GM12865 (cell line): ENCODE results near the gene TSPAN9.

ENCODE experiments used
- DNase-seq: peaks from one replicate; pipeline ENCODE4 v3.0.0; 2010; ENCODE audit warnings: low read depth
- H3K4me3 ChIP-seq: 2 replicates; pipeline ENCODE4 v1.5.1; 2011; ENCODE audit warnings: mild to moderate bottlenecking, low read depth, low read length, control low read depth
- CTCF ChIP-seq: IDR thresholded peaks from 2 replicates; pipeline ENCODE4 v1.5.1; 2011; ENCODE audit warnings: low read length, control low read depth, low read depth, inconsistent platforms; ENCODE audit not compliant: insufficient read depth; ENCODE audit errors: missing control alignments

TSPAN9 gene

DNA sequence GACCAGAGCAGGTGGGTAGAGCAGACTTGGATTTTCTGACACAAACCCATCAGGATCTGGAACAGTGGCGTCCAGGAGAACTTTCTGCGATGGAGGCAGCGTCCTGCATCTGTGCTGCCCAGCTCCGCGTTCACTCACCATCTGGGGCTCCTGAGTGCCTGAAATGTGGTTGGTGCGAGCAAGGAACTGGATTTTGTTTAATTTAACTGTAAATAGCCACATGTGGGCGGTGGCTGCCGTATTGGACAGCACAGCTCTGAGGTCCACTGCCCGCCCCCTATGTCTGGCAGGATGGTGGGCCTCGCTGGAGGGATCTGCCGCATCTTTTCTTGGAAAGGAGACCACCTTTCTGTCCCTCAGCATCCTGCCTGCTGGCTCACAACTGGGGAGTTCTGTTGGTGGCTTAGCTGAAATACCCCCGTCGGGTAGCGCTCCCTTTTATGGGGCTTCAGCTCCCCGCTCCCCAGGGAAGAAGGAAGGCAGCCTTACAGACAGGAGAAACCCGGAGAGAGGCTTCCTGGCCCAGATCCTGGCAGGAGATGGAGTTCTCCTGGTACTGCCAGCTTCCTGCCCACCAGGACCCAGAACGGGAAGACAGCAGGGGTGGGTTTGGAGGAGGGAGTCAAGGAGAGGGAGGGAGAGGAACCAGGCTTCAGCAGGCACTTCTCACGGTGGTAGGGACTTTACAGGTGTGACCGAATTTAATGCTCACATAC lies 228.9 kb downstream of the TSPAN9 start:
- no peak for TF ChIP-seq CTCF
- no peak for DNase-seq
- H3K4me3 ChIP-seq, result no peak overlapping the region

- H3K4me3 ChIP-seq, result no peak overlapping the region
- no peak for TF ChIP-seq CTCF
- no peak for DNase-seq
Observed at GRCh38 chr12:3307389-3307788, 230.2 kb downstream of the TSPAN9 start.

- no peak for DNase-seq
- no peak overlapping the region for H3K4me3 ChIP-seq
- TF ChIP-seq CTCF, result no peak
Observed at GRCh38 chr12:3308063-3308462, 230.9 kb downstream of the TSPAN9 start.

- H3K4me3 ChIP-seq, result no peak overlapping the region
- no peak for TF ChIP-seq CTCF
- DNase-seq, result no peak
Observed at GRCh38 chr12:3308609-3309008, 231.4 kb downstream of the TSPAN9 start.

- no peak overlapping the region for H3K4me3 ChIP-seq
- DNase-seq, result no peak
- TF ChIP-seq CTCF, result no peak
Observed at GRCh38 chr12:3309805-3310204, 232.6 kb downstream of the TSPAN9 start.

GRCh38 chr12:3310271-3311026 lies 233.3 kb downstream of the TSPAN9 start:
- no peak for TF ChIP-seq CTCF
- no peak for DNase-seq
- H3K4me3 ChIP-seq, result no peak overlapping the region
